Measurements from ENCODE around the gene QRICH1.

QRICH1 gene

DNA sequence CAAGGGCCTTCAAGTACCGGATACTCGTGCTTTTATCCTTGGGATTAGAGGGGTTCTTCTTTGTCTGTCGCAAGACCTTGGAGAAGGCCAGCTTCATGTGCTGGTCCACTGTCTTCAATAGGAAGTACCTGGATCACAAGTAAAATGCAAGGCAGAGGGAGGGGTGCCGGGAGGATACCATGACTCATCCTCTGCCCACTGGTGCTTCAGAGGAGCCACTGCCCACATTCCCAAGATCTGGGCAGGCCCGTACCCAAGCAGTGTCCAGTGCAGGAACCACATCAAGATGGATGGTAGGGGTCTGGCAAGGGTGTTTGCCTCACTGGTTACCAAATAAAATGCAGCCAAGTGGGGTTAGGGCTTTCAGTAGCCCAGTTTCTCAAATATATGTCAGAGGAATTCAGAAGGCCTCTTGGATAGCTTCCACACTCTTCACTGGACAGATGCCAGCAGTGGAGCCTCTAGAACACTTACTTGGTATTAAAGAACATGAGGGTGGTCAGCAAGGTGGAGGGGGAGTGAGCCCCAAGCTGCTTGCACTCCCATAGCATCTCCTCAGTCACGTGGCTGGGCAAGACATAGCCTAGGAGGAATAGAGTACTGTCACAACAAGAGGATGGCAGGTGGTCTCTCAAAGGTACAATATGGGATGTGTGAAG, 61.1 kb downstream of the QRICH1 start:
- DNase-seq = no peak

DNA sequence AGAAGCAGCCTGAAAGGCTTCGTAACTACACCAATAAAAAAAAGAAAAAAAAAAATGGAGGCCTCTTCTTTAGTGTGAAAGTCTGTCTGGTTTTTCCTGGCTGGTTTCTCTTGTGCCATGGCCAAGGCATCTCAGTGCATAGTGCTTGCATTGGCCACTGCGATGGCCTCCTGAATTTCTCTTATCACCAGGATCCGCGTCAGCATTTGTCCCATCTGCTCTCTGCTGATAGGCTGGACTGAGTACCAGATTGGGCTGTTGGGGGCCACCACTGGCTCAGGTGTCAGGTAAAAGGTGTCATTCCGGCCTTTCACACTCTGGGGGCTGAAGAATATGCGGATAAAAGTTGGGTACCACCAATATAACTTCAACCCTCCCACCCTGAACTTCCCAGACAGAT, 63.5 kb downstream of the QRICH1 start:
- no peak for DNase-seq

DNA sequence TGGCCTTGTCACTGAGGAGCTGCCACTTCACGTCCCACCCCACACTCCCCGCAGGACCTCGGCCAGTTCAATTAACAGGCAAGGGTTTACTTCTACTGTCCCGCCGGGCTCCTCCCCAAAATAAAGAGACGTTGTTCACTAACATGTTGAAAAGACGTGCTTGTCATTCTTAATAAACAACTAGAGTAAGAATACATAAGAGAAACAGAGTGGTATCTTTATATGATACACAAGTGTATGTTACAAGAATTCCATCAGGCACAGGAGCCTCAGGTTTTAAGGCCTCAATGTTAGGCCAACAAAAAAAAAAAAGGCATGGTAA, 64.3 kb downstream of the QRICH1 start:
- DNase-seq = no peak

DNA sequence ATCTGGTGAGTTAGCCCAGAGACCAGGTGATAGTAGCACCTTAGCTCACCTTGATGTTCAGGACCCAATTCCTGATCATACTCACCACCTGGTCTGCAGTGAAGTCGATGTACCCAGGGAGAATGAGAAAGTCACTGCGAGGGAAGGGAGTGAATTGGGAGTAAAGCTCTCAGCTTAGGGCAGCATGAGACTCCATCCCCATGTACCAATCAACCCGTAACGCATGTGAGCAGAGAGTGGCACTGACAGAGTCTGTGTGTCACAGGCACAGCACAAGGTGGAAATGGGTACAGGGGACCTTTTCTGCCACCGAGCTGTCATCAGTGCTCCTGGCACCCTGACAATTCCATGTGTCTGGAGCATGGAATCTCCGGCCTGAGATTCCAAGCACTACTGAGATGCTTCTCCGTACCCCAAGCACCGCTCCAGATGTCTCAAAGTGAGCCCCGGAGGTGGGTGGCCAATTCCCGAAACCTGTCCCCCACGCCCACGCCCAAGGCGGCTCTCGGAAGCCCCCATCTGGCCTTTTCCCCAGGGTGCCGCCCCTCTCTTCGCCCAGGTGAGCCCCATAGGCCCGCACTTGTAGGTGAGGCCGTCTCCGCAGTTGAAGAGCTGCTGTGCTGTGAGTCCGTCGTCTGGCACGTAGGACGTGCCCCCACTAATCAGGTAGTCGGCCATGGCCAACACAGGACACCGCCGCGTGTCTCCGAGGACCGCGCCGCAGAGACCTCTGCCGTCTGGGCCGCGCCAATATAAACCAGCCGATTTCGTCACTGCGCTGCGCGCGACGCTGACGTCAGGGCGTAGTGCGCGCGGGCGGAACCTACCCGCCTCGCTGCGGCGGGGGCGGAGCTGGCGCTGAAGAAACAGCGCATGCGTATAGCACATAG, 65.0 kb downstream of the QRICH1 start, which contains the start of gene IMPDH2:
Gene IMPDH2, minus strand, starts transcription at position 726 of the 890 bp plus-strand sequence. Its CDS starts 48 bp downstream, at position 678.
- DNase-seq = peak; percentile 92

DNA sequence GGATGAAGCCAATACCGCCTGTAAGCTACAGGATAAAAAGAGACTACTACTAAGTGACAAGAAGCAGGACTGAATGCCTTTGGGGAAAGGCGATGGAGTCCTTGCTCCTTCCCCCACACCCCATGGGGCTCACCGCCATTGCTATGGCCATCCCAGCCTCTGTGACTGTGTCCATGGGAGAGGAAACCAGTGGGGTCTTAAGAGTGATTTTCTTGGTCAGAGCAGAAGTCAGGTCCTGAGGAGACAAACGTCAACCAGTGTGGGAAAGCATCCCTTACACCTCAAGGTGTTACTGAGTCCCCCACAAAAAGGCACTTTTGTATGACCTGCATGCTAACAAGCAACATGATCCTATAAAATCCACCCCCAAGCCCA, 65.6 kb downstream of the QRICH1 start:
- DNase-seq = no peak

DNA sequence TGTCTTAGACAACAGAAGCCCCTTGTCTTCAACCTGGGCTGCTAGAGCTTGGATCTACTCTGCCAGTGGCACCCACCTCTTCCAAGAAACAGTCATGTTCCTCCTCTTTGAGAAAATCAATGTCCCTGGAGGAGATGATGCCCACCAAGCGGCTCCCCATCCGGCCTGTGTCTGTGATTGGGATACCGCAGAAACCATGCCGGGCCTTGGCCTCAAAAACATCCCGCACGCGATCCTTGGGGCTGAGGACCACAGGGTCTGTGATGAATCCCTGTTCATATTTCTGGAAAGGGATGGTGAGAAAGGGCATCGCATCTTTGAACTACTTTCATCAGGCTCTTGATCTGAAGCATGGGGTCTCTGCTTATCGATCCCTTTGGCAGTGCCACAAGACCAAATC, 66.2 kb downstream of the QRICH1 start:
- no peak for DNase-seq

DNA sequence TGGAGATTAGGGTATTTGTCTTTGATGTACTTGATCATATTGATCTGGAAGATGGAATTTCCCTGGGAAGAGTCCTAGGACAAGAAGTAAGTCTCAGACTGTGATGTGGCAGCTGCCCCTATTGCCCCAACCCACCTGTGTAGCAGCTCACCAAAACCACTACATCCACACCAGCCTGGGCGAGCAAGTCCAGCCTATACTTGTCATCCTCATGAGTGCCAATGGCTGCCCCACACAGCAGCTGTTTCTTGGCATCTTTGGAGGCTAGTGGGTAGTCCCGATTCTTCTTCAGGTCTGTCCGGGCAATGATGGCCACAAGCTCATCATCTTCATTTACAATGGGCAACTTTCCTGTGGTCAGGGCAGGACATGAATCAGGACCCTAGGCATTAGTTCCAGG, 67.3 kb downstream of the QRICH1 start:
- DNase-seq = no peak

DNA sequence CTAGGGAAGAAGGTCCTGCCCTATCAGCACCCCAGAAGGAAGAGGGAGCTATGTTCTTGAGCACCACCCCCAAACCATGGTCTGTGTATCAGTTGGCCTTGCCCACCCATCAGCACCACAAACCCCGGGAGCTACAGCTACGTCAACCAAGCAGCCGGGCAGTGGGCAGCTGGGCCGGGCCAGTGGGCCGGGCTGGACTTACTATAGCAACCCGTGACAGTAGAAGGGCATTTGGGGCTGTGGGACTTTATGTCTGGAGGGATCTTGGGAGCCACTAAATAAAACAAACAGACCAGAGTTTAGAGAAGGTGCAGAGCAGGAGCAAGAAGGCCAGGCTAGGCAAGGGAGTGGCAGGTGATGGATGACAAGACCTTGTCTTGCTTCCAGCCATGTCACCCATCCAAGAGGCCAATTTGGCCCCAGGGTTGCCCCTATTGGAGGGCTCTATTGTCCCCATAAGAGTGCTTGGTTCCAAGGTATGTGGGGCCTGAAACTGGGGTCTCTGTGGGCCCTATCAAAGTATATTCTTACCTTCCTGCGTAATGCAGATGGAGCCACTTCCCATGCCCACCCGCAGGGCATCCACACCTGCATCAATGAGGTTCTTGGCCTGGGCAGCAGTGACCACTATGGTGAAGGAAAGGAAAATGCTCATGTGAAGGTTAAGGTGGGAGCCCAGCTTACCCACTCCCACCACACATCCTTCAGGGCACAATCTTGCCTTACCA, 67.9 kb downstream of the QRICH1 start:
- DNase-seq = no peak

DNA sequence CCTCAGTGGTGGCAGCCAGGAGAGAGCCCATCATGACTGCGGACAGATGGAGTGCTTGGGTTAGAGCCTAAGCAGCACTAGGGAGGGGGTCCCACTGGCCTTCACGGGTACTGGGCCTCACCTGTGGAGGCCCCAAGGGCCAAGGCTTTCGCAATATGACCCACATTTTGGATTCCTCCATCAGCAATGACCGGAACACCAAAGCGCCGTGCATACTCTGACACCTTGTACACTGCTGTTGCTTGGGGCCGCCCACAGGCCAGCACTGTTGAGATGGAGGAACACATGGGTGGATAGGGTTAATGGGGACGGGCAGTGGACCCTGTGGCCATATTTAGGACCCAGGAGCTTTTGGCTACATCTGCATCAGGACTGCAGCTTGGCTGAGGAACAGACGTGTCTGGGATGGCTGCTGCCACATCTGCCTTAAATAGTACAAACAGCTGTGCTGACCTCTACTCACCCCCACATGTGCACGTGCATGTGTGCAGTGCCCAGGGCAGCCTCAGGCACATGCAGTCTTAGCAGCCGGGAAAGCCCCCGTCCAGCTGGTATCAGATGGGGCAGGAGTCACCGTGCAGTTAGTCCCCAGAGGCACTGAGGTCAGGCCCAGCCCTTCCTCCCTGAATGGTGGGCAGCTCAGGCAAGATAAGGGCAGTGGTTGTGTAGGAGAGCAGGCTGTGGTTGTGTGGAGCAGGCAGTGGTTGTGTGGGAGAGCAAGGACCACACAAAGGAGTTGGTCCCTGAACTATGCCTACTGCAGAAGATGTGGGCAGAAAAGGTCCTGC, 68.7 kb downstream of the QRICH1 start:
- DNase-seq = no peak

DNA sequence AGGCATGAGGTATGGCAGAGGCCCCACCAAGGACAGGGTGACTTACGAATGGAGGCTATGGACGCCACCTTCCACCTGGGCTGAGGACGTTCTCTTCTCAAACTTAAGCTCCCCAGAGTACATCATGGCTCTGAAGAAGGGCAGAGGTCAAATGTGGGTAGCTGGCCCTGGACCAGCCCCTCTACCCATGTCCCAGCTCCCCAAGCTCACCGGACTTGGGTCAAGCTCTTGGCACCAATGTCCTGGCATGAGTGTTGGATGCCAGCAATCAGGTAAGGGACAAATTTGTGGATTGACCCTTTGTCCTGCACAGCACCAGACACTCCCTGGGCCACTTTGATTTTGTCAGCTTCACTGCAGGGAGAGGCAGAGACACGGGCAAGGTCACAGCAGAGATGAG, 69.4 kb downstream of the QRICH1 start:
- DNase-seq = no peak

DNA sequence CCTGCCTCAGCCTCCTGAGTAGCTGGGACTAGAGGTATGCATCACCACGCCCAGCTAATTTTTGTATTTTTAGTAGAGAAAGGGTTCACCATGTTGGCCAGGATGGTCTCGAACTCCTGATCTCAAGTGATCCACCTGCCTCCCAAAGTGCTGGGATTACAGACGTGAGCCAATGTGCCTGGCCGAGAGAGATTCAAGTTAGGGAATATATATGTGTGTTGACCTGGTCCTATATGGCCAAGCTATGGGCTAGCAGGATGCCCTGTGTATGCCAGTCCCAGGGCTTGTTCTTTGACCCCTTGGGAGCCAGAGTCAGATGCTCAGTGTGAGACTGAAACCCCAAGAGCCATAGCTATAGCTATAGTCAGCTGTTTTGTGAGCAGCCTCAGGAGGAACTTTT, 70.1 kb downstream of the QRICH1 start:
- no peak for DNase-seq

DNA sequence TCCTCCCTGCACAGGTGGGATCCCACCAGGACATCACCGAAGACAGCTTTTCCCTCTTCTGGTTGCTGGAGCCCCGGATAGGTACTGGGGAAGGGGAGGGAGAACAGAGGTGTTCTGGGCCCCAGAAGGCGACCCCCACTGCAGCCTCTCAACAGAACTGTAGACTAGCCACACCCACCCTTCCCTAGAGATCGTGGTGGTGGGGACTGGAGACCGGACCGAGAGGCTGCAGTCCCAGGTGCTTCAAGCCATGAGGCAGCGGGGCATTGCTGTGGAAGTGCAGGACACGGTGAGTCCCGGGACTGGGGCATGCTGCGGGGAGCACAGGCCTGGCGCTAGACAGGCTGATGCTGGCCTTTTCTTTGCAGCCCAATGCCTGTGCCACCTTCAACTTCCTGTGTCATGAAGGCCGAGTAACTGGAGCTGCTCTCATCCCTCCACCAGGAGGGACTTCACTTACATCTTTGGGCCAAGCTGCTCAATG, 71.1 kb downstream of the QRICH1 start:
- no peak for DNase-seq

DNA sequence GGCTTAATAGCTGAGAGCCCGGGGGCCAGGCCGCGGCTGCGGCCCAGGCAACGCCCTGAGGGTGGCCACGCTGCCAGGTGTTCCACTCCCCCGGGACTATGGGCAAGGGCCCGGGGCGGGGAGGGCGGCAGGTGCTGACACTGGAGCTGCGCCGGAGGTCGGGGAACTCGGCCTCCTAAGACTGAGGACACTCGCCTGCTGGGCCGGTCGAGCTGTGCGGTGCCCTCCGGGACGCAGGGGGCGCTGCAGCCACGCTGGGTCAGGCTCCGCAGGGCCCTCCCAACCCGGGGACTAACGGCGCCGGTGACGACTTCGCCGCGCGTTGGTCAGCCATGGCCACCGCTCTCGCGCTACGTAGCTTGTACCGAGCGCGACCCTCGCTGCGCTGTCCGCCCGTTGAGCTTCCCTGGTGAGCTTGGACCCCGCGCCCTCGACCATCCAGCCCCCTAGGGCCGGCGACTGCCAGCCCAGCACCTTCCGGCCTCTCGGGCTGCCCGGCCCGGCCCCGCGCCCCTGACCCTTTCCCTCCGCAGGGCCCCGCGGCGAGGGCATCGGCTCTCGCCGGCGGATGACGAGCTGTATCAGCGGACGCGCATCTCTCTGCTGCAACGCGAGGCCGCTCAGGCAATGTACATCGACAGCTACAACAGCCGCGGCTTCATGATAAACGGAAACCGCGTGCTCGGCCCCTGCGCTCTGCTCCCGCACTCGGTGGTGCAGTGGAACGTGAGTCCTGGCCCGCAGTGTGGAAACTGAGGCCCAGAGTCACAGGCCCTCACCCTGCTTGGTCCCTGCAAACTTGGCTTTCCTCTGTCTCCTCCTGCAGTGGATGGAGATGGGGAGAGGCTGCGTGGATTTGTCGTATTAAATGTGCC, 71.8 kb downstream of the QRICH1 start, which contains the start of gene NDUFAF3:
Gene NDUFAF3, plus strand, starts transcription at position 309 of the 875 bp plus-strand sequence. Its CDS starts 24 bp downstream, at position 333.
- DNase-seq = peak; percentile 93

DNA sequence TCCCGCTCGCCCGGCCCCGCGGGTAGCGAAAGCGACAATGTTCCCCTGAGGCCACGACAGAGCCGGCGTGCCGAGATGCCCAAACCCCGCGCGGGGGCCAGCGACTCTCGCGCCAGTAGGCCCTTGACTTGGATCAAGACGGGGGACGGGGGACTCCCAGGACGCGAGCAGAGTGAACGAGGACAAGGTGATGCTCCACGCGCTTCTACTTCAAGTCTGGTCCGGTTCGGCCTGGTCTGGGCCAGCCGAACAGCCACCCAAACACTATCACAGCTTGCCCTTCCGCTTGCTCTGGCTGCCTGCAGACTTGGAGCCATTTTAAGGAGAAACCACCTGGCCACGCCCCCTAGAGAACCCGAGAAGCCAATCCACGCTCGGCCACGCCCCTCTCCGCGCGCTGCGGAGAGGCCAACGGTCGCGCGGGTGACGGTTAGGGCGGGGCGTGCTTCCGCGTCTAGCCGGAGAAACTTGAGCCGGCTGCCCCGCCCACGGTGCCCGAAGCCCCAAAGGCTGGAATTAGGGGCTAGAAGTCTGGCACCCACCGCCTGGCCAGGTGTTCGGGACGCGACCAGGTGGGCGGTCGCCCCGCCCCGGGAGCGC, 72.6 kb downstream of the QRICH1 start:
- peak; percentile 98 for DNase-seq

DNA sequence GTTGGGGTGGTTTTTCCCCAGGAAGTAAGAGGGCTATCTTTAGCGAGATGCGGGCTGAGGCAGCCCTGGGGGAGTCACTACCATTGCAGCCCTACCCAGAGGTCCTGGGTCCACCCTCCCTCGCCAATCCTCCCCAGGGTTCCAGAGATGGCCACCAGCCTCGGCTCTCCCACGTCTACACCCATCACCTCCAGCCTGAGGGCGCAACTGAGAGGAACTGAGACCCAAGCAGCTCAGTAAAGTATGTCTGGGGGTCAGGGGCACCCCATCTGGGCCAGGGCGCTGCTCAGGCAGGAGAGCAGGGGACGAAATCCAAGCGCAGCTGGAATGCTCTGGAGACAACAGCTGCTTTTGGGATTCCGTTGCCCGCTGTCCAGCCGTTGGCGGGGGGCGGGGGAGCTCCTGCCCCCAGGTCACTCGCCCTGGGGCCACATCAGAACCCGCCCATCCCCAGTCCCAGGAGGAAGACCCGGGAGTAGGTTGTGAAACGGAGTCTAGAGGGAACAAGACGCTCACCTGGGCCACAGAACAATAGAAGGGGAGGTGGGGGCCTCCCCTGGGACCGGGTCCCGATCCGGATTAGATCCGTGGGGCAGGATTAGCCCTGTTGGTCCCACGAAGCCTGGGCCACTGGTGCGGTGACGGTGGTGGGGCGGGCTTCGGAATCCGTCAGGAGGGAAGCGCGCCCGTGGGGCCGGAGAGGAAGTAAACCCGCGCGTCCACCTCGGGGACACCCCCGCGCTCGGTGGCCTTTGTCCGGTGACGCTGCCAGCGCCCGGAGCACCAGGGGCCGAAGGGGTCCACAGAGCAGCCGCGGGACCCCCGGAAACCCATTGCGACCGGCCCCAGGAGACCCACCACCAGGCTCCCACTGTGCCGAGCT, 73.3 kb downstream of the QRICH1 start:
- no peak for DNase-seq

DNA sequence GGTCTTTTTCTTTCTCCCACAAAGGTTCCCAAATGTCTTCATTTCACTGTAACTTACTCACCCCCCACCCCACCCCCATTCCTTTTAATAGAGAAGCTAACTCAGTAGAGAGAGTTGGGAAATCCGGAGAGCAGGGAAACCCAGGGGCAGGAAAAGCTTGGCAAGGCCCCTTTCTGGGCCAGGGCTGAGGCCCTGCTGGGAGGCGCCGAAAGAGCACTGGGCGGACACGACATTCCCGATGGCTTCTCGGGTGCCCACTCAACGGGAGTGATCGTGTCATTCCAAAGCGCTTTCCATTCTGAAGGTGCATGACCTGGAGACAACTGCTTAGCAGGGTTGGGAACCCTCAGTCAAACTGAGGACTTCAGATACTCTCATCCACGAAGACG, 73.9 kb downstream of the QRICH1 start:
- no peak for DNase-seq

DNA sequence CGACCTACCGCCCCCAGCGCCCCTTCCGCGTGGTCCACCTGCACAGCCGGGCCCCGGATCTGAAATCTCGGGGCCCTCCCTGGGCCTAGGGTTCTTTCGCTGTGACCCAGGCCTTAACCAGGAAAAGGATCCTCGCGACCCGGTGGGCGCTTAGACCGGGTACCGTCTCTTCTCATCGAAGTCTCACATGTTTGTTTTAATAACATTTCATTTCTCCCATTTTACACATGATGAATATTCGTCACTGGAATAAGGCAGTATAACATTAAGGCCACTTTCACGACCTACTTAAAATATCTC, 75.2 kb downstream of the QRICH1 start:
- no peak for DNase-seq

DNA sequence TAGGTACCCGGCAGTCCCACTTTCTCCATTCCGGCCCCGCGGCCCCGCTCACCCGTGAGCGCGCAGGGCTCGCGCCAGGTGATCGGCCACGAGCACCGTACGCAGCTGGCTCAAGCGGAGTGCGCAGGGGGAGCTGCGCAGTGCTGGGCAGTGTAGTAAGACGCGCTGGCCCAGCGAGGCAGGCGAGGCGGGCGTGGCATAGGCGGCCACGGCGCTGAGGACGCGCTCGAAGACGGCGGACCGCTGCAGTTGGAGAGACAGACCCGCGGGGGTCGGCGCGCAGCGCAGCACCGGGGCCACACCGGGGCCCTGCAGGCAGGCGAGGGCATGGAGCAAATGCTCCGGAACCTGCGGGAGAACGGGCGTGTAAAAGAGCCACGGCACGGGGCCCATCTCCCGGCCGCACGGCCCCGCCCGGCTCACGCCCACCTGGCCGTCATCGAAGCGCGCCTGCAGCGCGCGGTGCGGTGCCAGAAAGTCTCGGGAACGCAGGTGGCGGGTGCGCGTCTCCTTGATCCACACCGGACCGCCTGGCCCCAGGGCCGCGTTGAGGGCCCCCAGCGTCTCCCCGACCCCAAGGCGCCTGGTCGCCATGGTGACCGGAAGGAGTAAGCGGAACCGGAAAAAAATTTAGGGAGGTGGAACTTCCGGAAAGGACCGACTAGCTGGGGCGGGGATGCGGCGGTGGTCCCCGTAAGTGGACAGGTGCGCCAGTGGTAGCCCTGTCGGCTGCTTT, 75.7 kb downstream of the QRICH1 start, which contains the start of gene DALRD3:
Gene DALRD3, minus strand, starts transcription at position 610 of the 736 bp plus-strand sequence. Its CDS starts 16 bp downstream, at position 594.
- DNase-seq = peak; percentile 59

DNA sequence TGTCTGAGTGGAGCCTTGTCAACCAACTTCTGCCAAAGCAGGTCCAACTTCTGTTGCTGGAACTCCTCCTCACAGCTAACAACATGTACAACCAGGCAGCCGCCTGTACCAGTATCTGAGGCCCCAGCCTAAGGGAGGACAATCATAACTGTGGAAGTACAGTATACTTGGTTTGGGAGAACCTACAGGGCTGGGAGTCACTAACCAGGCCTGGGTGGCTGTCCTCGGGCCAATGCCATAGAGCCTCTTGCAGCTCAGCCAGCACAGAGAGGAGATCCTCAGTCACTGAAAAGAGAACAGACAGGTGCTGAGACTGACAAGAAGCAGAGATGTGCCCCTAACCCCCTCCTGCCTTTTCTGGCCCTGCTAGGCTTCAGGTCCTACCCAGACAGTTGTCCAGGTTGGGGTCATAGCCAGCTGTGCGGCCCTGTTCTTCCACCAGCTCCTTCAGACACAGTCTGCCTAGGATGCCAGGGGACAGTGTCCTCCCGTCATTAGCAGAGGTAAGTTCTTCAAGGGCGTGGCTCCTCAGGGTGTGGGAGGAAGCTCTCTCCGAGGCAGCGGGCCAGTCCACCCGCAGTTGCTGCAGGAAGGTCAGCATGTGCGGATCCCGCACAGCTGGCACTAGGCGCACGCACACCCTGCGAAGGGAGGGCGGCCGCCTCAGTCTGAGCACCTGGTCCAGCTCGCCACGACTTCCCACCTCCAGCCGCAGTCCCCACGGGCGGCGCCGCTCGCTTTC, 76.5 kb downstream of the QRICH1 start:
- DNase-seq = no peak
